Panc1 (cell line): ENCODE data around the gene GANC. TPM values are rescaled to one million over a fixed set of nuclear protein-coding genes. Genes with fewer than 3 reads are reported as not detected.

Experiments
- ATAC-seq: fragments of 200-7000 bp; cut with Tn5 transposase; 2 replicates; pipeline ENCODE4 v1.9.1; 2020; ENCODE audit warnings: mild to moderate bottlenecking, moderate library complexity
- BruUV-seq: library from RNA; stranded (reverse); fragments of 400-500 nt; replicated peaks from 2 replicates; lab custom pipeline; 2021; lab: Mats Ljungman, UMichigan
- CTCF ChIA-PET: fragments of 300-600 bp; sonication (Branson Sonifier 250); formaldehyde crosslinking; loops from one replicate; lab custom pipeline; 2022; ENCODE audit warnings: antibody characterized with exemption; lab: Charles Lee
- POLR2A ChIA-PET: fragments of 300-600 bp; sonication (Branson Sonifier 250); formaldehyde crosslinking; loops from one replicate; lab custom pipeline; 2022; ENCODE audit warnings: antibody characterized with exemption; lab: Charles Lee
- DNase-seq: peaks from one replicate; pipeline ENCODE4 v3.0.0-alpha.2; 2010; ENCODE audit warnings: low read depth, low spot score
- H3K27ac ChIP-seq: 2 replicates; pipeline ENCODE4 v1.5.1; 2011; ENCODE audit warnings: mild to moderate bottlenecking, low read length, inconsistent platforms
- H3K27me3 ChIP-seq: fragments of 200-500 bp; sonication (Bioruptor generic); 2 replicates; pipeline ENCODE4 v1.6.0; 2014; ENCODE audit warnings: low read length, inconsistent platforms; ENCODE audit not compliant: control insufficient read depth, insufficient read depth
- H3K36me3 ChIP-seq: fragments of 200-500 bp; sonication (Bioruptor generic); 2 replicates; pipeline ENCODE4 v1.5.1; 2014; ENCODE audit warnings: inconsistent platforms, mild to moderate bottlenecking, low read length, moderate library complexity; ENCODE audit not compliant: control insufficient read depth, insufficient read depth
- H3K4me1 ChIP-seq: 2 replicates; pipeline ENCODE4 v1.5.1; 2011; ENCODE audit warnings: inconsistent platforms, mild to moderate bottlenecking, low read length, moderate library complexity; ENCODE audit not compliant: control insufficient read depth, insufficient read depth
- H3K4me3 ChIP-seq, 2 experiments: 2 replicates each; pipeline ENCODE4 v1.5.1; 2011 to 2012; ENCODE audit warnings: low read depth in 2 of 2, low read length in 2 of 2, mild to moderate bottlenecking in 2 of 2, inconsistent platforms in 1 of 2, moderate library complexity in 1 of 2
- H3K9me3 ChIP-seq: fragments of 200-500 bp; sonication (Bioruptor generic); 2 replicates; pipeline ENCODE4 v1.5.1; 2014; ENCODE audit warnings: low read depth, mild to moderate bottlenecking, inconsistent platforms, low read length, moderate library complexity; ENCODE audit not compliant: control insufficient read depth, insufficient read depth
- POLR2AphosphoS5 ChIP-seq: IDR thresholded peaks from 2 replicates; pipeline ENCODE4 v1.6.1; 2012; ENCODE audit warnings: mild to moderate bottlenecking, low read depth, low read length, moderate library complexity
- SIN3A ChIP-seq: IDR thresholded peaks from 2 replicates; pipeline ENCODE4 v1.6.1; 2012; ENCODE audit warnings: low read depth, mild to moderate bottlenecking, low read length, moderate library complexity, borderline replicate concordance; ENCODE audit not compliant: insufficient read depth
- TCF7L2 ChIP-seq: IDR thresholded peaks from 2 replicates; pipeline ENCODE4 v1.6.1; 2011; ENCODE audit warnings: mild to moderate bottlenecking, low read depth, low read length, inconsistent platforms
- in situ Hi-C: cut with HindIII; loops from 2 replicates; pipeline ENCODE4 v1.10.0; 2016; ENCODE audit warnings: low sequenced_read_pairs, low pct_unique_long_range_greater_than_20kb
- intact Hi-C: fragments of 100-400 bp; cut with micrococcal nuclease; formaldehyde crosslinking; loops from one replicate; pipeline ENCODE4 v1.10.0; 2022; ENCODE audit not compliant: unreplicated experiment
- total RNA-seq: library from RNA; stranded (reverse); gene quantifications from one replicate; pipeline ENCODE4 v1.2.1, GENCODE V29; 2021; ENCODE audit not compliant: unreplicated experiment
- TF ChIP-seq, protein P1 (sequence below): fragments of 450-650 bp; IDR thresholded peaks from 2 replicates; pipeline ENCODE4 v1.5.1; 2017; ENCODE audit warnings: mild to moderate bottlenecking
- TF ChIP-seq, protein P2 (sequence below), 2 experiments: IDR thresholded peaks; 2 replicates each; pipeline ENCODE4 v1.6.1; 2011 to 2012; ENCODE audit warnings: low read depth in 2 of 2, control low read depth in 1 of 2, low read length in 1 of 2, mild to moderate bottlenecking in 1 of 2, moderate library complexity in 1 of 2; ENCODE audit not compliant: insufficient read depth in 1 of 2

GANC gene
- total RNA-seq, 1 experiment from 2014 or later, result 21.1 TPM

DNA sequence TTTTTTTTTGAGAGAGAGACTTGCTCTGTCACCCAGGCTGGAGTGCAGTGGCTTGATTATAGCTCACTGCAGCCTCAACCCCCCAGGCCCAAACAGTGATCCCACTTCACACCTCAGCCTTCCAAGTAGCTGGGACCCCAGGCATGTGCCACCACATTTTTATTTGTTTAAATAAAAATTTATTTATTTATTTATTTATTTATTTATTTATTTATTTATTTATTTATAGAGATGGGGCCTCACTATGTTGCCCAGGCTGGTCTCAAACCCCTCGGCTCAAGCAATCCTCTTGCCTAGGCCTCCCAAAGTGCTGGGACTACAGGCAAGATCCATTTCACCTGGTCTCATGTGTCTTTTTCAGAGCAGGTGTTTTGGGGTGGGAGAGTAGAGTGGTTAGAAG, 101.8 kb downstream of the GANC start:
- no peaks in the 10 kb centered on the region for H3K27me3 ChIP-seq
- TF ChIP-seq TCF7L2 (no peak), POLR2AphosphoS5 (no peak), SIN3A (no peak)
- TF ChIP-seq, protein P1, sequence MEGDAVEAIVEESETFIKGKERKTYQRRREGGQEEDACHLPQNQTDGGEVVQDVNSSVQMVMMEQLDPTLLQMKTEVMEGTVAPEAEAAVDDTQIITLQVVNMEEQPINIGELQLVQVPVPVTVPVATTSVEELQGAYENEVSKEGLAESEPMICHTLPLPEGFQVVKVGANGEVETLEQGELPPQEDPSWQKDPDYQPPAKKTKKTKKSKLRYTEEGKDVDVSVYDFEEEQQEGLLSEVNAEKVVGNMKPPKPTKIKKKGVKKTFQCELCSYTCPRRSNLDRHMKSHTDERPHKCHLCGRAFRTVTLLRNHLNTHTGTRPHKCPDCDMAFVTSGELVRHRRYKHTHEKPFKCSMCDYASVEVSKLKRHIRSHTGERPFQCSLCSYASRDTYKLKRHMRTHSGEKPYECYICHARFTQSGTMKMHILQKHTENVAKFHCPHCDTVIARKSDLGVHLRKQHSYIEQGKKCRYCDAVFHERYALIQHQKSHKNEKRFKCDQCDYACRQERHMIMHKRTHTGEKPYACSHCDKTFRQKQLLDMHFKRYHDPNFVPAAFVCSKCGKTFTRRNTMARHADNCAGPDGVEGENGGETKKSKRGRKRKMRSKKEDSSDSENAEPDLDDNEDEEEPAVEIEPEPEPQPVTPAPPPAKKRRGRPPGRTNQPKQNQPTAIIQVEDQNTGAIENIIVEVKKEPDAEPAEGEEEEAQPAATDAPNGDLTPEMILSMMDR, result no peak
- TF ChIP-seq, protein P2, sequence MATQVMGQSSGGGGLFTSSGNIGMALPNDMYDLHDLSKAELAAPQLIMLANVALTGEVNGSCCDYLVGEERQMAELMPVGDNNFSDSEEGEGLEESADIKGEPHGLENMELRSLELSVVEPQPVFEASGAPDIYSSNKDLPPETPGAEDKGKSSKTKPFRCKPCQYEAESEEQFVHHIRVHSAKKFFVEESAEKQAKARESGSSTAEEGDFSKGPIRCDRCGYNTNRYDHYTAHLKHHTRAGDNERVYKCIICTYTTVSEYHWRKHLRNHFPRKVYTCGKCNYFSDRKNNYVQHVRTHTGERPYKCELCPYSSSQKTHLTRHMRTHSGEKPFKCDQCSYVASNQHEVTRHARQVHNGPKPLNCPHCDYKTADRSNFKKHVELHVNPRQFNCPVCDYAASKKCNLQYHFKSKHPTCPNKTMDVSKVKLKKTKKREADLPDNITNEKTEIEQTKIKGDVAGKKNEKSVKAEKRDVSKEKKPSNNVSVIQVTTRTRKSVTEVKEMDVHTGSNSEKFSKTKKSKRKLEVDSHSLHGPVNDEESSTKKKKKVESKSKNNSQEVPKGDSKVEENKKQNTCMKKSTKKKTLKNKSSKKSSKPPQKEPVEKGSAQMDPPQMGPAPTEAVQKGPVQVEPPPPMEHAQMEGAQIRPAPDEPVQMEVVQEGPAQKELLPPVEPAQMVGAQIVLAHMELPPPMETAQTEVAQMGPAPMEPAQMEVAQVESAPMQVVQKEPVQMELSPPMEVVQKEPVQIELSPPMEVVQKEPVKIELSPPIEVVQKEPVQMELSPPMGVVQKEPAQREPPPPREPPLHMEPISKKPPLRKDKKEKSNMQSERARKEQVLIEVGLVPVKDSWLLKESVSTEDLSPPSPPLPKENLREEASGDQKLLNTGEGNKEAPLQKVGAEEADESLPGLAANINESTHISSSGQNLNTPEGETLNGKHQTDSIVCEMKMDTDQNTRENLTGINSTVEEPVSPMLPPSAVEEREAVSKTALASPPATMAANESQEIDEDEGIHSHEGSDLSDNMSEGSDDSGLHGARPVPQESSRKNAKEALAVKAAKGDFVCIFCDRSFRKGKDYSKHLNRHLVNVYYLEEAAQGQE (IDR thresholded peaks at IDR 0.05; ENCODE audit: insufficient read depth in 1 of 2, low read depth in 2 of 2, low read length in 1 of 2), result no peak
- ATAC-seq, result no peak
- no peak overlapping the region for H3K27ac ChIP-seq
- CTCF ChIA-PET, result interaction anchor here (0.6 kb wide), 1 partner anchor 11 kb away, joined by 4 read pairs; no protein-coding TSS in a partner anchor
- no peak for DNase-seq
- in situ Hi-C loops (no loop called here), intact Hi-C loops (no loop called here)
- peaks cover 5% of the 10 kb centered on the region; the same call in 1 of the 2 replicates for H3K9me3 ChIP-seq
- H3K4me1 ChIP-seq, result no peaks in the 10 kb centered on the region
- BruUV-seq, result no TSS peak
- POLR2A ChIA-PET, result no interaction called here
- H3K4me3 ChIP-seq, result no peak overlapping the region
- H3K36me3 ChIP-seq, result no peaks in the 10 kb centered on the region

DNA sequence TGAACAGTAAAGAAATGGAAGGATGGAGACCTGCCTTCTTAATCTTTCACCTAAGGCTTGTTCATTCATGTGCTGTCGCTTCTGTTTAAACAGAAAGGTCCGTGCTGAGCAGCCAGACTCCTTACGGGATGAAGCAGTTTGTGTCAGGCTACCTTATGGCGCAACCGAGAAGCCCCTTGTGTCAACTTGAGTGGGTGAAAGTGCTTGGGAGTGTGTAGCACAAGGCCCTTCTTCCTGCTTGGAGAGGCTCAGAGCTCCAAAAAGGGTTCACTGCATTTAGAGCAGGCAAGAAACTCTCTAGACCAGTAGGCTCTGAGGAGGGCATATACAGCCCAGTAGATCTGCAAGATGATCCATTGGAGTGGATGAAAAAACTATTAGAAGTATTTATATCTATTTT, 102.3 kb downstream of the GANC start:
- no TSS peak for BruUV-seq
- Histone ChIP-seq H3K27me3 (no peaks in the 10 kb centered on the region), H3K4me1 (no peaks in the 10 kb centered on the region), H3K4me3 (no peak overlapping the region), H3K27ac (no peak overlapping the region), H3K9me3 (peaks cover 5% of the 10 kb centered on the region; the same call in 1 of the 2 replicates), H3K36me3 (no peaks in the 10 kb centered on the region)
- TF ChIP-seq SIN3A, result no peak
- TF ChIP-seq POLR2AphosphoS5, result no peak
- TF ChIP-seq, protein P1, result no peak
- TF ChIP-seq, protein P2 (IDR thresholded peaks at IDR 0.05; ENCODE audit: insufficient read depth in 1 of 2, low read depth in 2 of 2, low read length in 1 of 2), result no peak
- no peak for TF ChIP-seq TCF7L2
- intact Hi-C loops, result no loop called here
- DNase-seq (no peak), ATAC-seq (no peak)
- POLR2A ChIA-PET, result no interaction called here
- in situ Hi-C loops, result no loop called here
- CTCF ChIA-PET, result interaction anchor here (0.6 kb wide), 1 partner anchor 10 kb away, joined by 4 read pairs; no protein-coding TSS in a partner anchor
